A673 (cell line): ENCODE data around the gene PGM2L1. TPM values are rescaled to one million over a fixed set of nuclear protein-coding genes. Genes with fewer than 3 reads are reported as not detected.
"Not testable (repeated sequence)": the region's sequence is repeated elsewhere in the genome, so short reads cannot be mapped to it uniquely, and the experiment has no call there.

Experiments
- BruUV-seq: library from RNA; stranded (reverse); fragments of 400-500 nt; replicated peaks from 2 replicates; lab custom pipeline; 2021; lab: Mats Ljungman, UMichigan
- CTCF ChIA-PET: fragments of 300-600 bp; sonication (Branson Sonifier 250); formaldehyde crosslinking; loops from one replicate; lab custom pipeline; 2022; ENCODE audit warnings: antibody characterized with exemption; lab: Charles Lee
- POLR2A ChIA-PET: fragments of 300-600 bp; sonication (Branson Sonifier 250); formaldehyde crosslinking; loops from one replicate; lab custom pipeline; 2022; ENCODE audit warnings: antibody characterized with exemption; ENCODE audit not compliant: low non-redundant PET; lab: Charles Lee
- DNase-seq: peaks from one replicate; pipeline ENCODE4 v3.0.0-alpha.2; 2015; ENCODE audit warnings: low spot score
- H3K27ac ChIP-seq: fragments of 200-600 bp; sonication (generic); 2 replicates; pipeline ENCODE4 v1.5.1; 2016; ENCODE audit warnings: mixed run types, low read depth, mild to moderate bottlenecking, mixed read lengths, antibody characterized with exemption, low read length; ENCODE audit not compliant: poor library complexity, severe bottlenecking
- H3K27me3 ChIP-seq: fragments of 200-600 bp; sonication (generic); replicated peaks from 2 replicates; pipeline ENCODE4 v1.6.1; 2017; ENCODE audit warnings: mixed run types, low read depth, mild to moderate bottlenecking, mixed read lengths, antibody characterized with exemption, low read length; ENCODE audit not compliant: insufficient read depth, poor library complexity
- H3K36me3 ChIP-seq: fragments of 200-600 bp; sonication (generic); 2 replicates; pipeline ENCODE4 v1.6.1; 2016; ENCODE audit warnings: mixed run types, mild to moderate bottlenecking, mixed read lengths, antibody characterized with exemption, low read length; ENCODE audit not compliant: insufficient read depth, poor library complexity, severe bottlenecking
- H3K4me1 ChIP-seq: fragments of 200-600 bp; sonication (generic); 2 replicates; pipeline ENCODE4 v1.6.1; 2017; ENCODE audit warnings: mixed run types, mild to moderate bottlenecking, mixed read lengths, antibody characterized with exemption, low read length; ENCODE audit not compliant: insufficient read depth, poor library complexity, severe bottlenecking
- H3K4me3 ChIP-seq: fragments of 200-600 bp; sonication (generic); 2 replicates; pipeline ENCODE4 v1.5.1; 2016; ENCODE audit warnings: low read depth, mixed run types, mild to moderate bottlenecking, mixed read lengths, low read length; ENCODE audit not compliant: poor library complexity, severe bottlenecking
- H3K9me3 ChIP-seq: fragments of 200-600 bp; sonication (generic); 2 replicates; pipeline ENCODE4 v1.6.1; 2016; ENCODE audit warnings: mixed run types, low read depth, mild to moderate bottlenecking, mixed read lengths, antibody characterized with exemption, low read length; ENCODE audit not compliant: poor library complexity, severe bottlenecking
- CTCF ChIP-seq: fragments of 300-800, 200-600 bp; sonication (generic); conservative IDR thresholded peaks from 2 replicates; pipeline ENCODE4 v1.5.1; 2017; ENCODE audit warnings: low read depth, mild to moderate bottlenecking, antibody characterized with exemption, low read length, moderate library complexity, mixed read lengths
- EZH2 ChIP-seq: fragments of 200-600 bp; sonication (generic); IDR thresholded peaks from 2 replicates; pipeline ENCODE4 v1.6.1; 2017; ENCODE audit warnings: borderline replicate concordance, low read depth, mild to moderate bottlenecking, mixed read lengths, antibody characterized with exemption, low read length; ENCODE audit not compliant: poor library complexity, severe bottlenecking
- intact Hi-C: fragments of 100-400 bp; cut with micrococcal nuclease; formaldehyde crosslinking; loops from one replicate; pipeline ENCODE4 v1.10.0; 2022; ENCODE audit not compliant: unreplicated experiment
- total RNA-seq: library from RNA; stranded (reverse); gene quantifications from 2 replicates; pipeline ENCODE4 v1.2.3, GENCODE V29; 2021

Gene PGM2L1
- total RNA-seq, 1 experiment from 2014 or later, result 18.2 TPM

GRCh38 chr11:74370123-74370522 is 28.1 kb downstream of the PGM2L1 start:
- H3K4me3 ChIP-seq, result no peak overlapping the region
- CTCF ChIA-PET, result no interaction called here
- TF ChIP-seq EZH2 (no peak), CTCF (no peak)
- intact Hi-C loops, result no loop called here
- H3K4me1 ChIP-seq, result peaks cover 7% of the 10 kb centered on the region
- H3K27ac ChIP-seq, result no peak overlapping the region
- H3K9me3 ChIP-seq, result no peaks in the 10 kb centered on the region
- DNase-seq, result no peak
- no peaks in the 10 kb centered on the region for H3K27me3 ChIP-seq
- no peaks in the 10 kb centered on the region for H3K36me3 ChIP-seq
- POLR2A ChIA-PET, result no interaction called here
- no TSS peak for BruUV-seq

GRCh38 chr11:74367881-74368280 is 30.4 kb downstream of the PGM2L1 start:
- POLR2A ChIA-PET, result no interaction called here
- CTCF ChIA-PET, result no interaction called here
- DNase-seq, result no peak
- H3K27ac ChIP-seq, result no peak overlapping the region
- TF ChIP-seq CTCF, result no peak
- no peak for TF ChIP-seq EZH2
- H3K9me3 ChIP-seq, result no peaks in the 10 kb centered on the region
- peaks cover 7% of the 10 kb centered on the region for H3K4me1 ChIP-seq
- intact Hi-C loops, result no loop called here
- H3K36me3 ChIP-seq, result no peaks in the 10 kb centered on the region
- H3K4me3 ChIP-seq, result no peak overlapping the region
- no TSS peak for BruUV-seq
- H3K27me3 ChIP-seq, result no peaks in the 10 kb centered on the region

GRCh38 chr11:74366576-74366975 is 31.7 kb downstream of the PGM2L1 start:
- Histone ChIP-seq H3K4me1 (peaks cover under 1% of the 10 kb centered on the region), H3K4me3 (no peak overlapping the region), H3K27me3 (no peaks in the 10 kb centered on the region), H3K36me3 (no peaks in the 10 kb centered on the region), H3K9me3 (no peaks in the 10 kb centered on the region), H3K27ac (no peak overlapping the region)
- ChIA-PET CTCF (no interaction called here), POLR2A (no interaction called here)
- DNase-seq, result peak; percentile 54
- intact Hi-C loops, result no loop called here
- TF ChIP-seq CTCF (no peak), EZH2 (no peak)
- BruUV-seq, result no TSS peak

GRCh38 chr11:74365805-74366204 is 32.4 kb downstream of the PGM2L1 start:
- BruUV-seq, H3K27ac ChIP-seq, POLR2A ChIA-PET, DNase-seq, intact Hi-C loops, H3K4me3 ChIP-seq, H3K9me3 ChIP-seq, H3K4me1 ChIP-seq, H3K27me3 ChIP-seq, CTCF ChIA-PET, H3K36me3 ChIP-seq: not testable (repeated sequence)
